ENCODE measurements around the gene CTF1.
"Not testable (repeated sequence)": the region's sequence is repeated elsewhere in the genome, so short reads cannot be mapped to it uniquely, and the experiment has no call there.

The CTF1 gene

DNA sequence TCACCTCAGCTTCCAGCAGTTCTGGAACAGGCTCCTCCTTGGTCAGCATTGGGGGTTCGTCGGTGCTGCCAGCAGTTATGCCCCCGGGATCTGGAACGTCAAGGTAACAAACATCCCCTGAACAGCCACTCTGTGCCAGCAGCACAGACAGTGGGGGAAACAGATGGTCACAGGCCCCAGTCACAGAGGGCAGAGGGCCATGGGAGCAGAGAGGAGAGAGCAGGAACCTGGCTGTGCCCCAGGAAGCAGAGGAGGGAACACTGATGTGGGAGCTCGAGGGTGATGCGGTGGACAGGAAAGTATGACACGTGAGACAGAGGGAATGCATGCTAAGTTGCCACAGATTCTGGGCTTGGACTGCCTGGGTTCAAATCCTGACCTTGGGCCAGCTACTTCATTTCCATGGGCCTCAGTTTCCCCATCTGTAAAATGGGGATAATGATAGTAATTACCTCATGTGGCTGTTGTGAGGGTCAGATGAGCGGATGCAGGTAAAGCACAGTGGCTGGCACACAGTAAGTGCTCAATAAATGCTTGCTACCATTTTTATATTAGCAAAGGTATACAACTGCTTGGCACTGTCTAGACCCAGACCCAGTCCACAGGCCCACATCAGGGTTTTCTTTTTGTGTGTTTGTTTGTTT lies 7.4 kb upstream of the CTF1 start:
- no peak for DNase-seq

DNA sequence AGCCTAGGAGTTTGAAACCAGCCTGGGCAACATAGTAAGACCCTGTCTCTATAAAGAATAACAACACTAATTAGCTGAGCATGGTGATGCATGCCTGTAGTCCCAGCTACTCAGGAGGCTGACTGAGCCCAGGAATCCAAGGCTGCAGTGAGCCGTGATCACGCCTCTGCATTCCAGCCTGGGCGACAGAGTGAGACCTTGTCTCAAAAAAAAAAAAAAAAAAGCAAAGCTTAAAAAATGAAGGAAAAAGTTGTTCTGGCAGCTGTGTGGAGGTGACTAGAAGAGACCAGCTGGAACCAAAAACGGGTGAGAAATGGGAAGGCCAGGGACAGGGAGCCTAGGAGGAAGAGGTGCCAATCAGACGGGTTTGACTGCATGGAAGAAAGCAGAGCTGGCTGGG lies 6.7 kb upstream of the CTF1 start:
- DNase-seq, result no peak

GRCh38 chr16:30891043-30891823 lies 5.2 kb upstream of the CTF1 start:
- not testable (repeated sequence) for DNase-seq

DNA sequence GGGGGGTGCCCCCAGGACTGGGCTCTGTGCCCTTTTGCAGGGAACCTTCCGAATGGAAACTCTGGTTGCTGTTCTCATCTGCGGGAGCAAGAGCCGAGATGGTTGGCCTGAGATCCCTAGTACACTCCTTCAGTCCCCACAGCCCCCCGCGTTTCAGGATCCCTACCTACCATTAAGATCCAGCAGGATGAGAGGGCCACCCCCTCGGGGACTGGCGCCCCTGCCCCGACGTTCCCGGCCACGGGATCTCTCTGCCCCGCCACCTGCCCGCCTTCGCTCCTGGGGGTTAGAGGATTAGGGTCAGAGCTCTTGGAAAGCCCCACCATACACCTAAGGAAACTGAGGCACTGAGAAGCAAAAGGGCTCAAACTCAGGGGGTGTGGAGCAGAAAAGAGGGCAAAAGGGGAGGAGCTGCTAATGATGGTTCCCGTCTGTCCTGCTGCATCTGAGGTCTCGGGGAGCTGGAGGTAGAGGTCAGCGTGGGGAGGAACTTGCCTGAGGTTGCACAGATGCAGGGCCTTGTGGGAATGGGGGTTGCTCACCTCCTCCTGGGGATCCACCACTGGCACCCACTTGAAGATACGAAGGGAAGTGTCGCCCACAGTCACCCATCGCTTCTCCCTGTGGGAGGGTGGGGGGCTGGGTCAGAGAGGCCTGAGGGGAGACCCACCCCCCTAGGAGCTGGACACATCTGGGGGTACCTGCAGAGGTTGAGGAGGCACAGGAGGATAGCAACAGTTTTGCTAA lies 3.6 kb upstream of the CTF1 start:
- no peak for DNase-seq

DNA sequence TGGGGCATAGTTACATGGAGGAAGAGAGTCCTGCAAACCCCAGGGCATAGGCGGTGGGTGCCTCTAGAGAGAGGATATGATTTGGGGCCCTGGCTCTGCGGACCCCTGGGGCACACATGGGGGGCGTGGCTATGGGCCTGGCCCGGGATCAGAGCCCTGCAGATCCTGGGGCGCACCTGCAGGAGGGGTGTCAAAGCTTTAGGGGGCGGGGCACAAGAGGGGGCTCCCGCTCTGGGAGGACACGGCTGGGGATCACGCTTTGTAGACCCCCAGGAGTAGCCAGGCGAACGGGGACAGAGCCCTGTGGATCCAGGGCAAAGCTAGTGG lies 3.0 kb upstream of the CTF1 start:
- DNase-seq, result no peak

- DNase-seq, result peak; percentile 38
Observed at GRCh38 chr16:30893744-30894539, 2.5 kb upstream of the CTF1 start, which contains the start of gene BCL7C. Gene BCL7C, minus strand, starts transcription at chr16:30894077. Its CDS starts 133 bp downstream, at chr16:30893944.

- DNase-seq, result no peak
Observed at GRCh38 chr16:30894540-30895368, 1.7 kb upstream of the CTF1 start.

DNA sequence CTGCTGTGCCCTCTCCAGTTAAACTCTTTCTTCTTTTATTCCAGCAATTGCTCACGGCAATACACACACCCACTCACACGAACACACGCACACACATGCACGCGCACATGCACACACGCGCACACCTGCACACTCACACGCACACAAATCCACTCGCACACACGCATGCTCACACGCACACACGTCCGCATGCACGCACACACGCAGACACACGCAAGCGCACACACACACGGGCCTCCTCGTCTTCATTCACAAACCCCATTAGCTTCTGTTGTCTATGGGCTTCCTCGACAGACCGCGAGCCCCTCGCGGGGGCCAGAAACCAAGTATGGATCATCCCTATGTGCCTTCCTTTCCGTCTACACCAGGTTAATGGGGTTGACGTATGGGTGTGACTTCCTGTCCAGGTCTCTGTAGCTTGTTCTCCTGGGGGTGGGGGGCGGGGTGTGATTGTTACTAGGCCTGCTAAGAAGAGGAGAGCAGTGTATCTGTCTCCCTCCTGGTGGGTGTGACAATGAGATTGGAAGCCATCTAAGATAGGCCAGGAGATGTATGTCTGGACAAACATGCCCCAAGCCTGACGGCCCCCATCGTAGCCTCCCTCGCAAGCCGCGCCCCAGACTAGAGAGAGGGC lies 670 bp upstream of the CTF1 start:
- DNase-seq, result no peak

DNA sequence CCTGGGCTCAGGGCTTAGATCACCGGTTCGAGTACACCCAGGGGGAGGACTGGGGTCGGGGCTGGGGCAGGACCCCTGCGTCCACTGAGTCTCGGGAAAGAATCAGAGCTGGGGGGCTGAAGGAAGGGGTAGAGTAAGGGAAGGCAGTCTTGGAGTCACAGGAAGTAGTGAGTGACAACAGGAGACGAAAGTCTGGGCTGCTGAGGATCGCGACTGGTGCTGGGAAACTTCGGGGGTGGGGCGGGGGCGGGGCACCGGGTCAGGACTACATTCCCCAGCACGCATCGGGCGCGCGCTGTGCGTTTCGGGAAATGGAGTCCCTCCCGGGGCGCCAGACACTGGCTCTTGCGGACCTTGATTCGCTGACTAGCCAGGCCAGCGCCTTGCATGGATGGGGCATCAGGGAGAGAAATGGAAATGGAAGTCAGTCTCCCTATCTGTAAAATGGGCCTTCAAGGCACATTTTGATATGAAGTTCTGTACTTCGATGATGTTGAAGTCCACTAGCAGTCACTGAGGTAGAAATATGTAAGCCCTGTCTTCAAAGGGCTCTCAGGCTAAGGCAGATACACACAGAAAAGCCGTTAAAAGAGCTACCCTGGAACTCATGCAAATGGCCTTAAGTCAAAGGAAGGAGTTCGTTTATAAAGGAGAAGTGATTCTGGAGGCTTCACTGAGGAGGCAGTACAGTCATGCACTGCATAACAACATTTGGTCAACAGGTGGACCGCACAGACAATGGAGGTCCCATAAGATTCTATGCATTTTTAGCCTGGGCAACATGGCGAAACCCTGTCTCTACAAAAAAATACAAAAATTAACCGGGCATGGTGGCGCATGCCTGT lies 697 bp downstream of the CTF1 start:
- DNase-seq, result peak; percentile 71

GRCh38 chr16:30899794-30900193 lies 3.4 kb downstream of the CTF1 start:
- no peak for DNase-seq

DNA sequence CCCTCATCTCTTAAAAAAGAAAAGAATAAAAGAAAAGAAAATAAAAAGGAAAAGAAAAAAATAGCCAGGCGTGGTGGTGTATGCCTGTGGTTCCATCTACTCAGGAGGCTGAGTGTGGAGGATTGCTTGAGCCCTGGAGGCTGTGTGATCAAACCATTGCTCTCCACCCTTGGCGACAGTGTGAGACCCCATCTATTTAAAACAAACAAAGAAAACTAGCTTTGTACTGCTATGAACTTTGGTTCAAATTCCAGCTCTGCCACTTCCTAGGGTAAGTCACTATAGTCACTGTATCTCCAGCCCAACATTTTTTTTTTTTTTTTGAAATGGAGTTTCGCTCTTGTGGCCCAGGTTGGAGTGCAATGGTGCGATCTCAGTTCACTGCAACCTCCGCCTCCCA lies 4.2 kb downstream of the CTF1 start:
- no peak for DNase-seq

DNA sequence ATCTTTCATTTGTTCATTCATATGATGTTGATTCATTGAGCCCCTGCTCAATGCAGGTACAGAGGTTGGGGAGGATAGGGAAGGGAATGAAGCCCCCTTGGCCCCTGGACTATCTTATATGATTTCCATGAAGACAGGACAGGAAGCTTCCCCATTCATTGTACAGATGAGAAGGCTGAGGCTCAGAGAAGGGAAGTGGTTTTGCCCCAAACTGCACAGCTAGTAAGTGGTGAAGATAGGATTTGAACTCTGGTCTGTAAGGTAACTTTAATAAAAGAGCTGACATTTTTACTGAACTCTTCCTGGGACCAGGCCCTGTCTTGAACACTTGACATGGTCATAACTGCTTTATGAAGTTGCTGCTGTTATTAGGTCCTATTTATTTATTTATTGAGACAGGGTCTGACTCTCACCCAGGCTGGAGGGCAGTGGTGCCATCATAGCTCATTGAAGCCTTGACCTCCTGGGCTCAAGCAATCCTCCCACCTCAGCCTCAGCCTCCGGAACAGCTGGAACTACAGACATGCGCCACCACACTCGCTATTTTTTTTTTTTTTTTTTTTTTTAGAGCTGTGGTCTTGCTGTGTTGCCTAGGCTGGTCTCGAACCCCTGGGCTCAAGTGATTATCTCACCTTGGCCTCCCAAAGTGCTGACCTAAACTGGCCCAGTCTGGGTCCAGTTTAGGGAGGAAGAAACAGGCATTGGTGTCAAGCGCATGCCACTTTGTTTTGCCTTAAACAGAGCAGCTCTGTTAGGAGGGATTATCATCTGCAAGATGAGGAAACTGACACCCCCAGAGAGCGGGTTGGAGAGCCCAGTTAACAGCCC lies 5.0 kb downstream of the CTF1 start:
- DNase-seq, result no peak

- DNase-seq, result no peak
Observed at GRCh38 chr16:30902029-30902972, 5.9 kb downstream of the CTF1 start.

DNA sequence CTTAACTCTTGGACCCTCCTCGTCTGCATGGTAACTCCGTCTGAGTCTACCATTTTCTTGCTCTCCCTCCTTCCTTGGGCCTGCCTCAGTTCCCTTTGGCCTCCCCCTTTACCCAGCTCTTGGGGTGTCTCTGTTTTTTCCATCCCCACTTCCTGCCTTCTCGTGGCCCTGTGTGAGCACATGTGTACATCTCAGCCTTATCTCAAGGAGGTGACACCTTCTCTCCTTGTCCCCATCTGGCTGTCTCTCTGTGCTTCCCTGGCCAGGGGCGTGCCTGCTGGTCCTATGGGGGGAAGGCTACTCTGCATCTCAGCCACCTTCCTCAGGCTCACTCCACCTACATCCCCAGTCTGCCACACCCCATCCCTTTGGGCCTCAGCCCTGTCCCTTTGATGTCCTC lies 6.6 kb downstream of the CTF1 start:
- DNase-seq, result no peak

DNA sequence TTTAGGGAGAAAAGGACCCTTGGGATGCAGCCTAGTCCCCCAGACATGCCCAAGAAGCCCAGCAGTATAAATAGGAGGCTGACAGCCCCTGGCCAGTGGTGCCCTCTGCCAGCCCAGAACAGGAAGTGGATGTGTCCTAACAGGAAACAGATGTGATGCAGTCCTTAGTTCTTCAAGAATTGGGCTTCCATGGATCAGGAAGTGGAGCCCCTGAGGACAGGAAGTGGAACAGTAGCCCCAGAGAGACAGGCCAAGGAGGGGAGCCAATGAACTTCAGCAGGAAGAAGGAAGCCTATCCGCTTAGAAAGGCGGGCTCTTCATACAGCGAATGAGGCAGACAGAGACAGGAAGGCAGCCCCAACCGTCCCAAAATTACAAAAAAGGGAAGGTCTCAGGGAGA lies 7.2 kb downstream of the CTF1 start:
- DNase-seq, result no peak

- DNase-seq, result no peak
Observed at GRCh38 chr16:30904114-30904780, 7.8 kb downstream of the CTF1 start.

DNA sequence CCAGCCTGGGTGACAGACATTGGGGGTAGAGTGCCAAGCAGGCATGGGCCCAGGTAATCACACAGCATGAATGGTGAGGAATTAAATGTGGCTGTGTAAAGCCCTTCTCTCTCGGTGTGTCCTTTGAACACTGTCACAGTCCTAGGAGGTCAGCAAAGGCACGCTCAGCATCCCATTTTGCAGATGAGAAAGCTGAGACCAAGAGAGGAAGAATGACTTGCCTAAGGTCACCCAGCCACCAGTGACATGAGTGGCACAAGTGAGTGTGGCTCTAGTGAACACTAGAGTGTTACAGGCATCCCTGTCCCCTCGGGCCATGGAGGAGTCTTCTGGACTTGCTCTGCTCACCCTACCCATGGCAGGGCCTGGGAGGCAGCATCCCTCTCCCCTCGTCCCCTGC lies 10.7 kb downstream of the CTF1 start:
- DNase-seq, result no peak

- DNase-seq, result no peak
Observed at GRCh38 chr16:30910427-30911029, 14.1 kb downstream of the CTF1 start.

Measured in NCI-H1048 (cell line).